Measurements from ENCODE around the gene TCERG1L.

Gene TCERG1L

DNA sequence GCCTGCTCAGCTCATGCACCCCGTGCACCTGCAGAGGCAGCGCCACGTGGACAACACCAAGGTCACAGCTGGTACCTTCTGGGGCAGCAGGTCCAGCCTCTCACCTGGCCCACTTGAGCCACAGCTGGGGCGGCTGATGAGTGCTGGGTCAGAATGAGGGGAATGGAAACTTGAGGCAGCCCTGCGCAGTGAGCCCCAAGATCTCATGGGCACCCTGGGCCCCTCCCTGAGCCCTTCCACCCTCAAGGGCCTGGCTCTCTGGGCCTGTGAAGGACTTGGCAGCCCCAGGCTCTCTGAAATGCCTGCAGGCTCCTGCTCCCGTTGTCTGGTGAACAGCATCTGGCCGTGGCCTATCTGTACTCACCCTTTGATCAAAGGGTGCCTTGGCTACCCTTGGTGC lies 112.7 kb downstream of the TCERG1L start:
- H3K9me3 Mint-ChIP-seq: no peaks in the 10 kb centered on the region
- no peak overlapping the region for H3K27ac Mint-ChIP-seq
- no peaks in the 10 kb centered on the region for H3K4me1 Mint-ChIP-seq (ENCODE audit: low read depth)
- no peak overlapping the region for H3K4me3 Mint-ChIP-seq
- no peaks in the 10 kb centered on the region for H3K36me3 Mint-ChIP-seq (ENCODE audit: low read depth)
- peaks cover 5% of the 10 kb centered on the region for H3K27me3 Mint-ChIP-seq (ENCODE audit: low read depth)

DNA sequence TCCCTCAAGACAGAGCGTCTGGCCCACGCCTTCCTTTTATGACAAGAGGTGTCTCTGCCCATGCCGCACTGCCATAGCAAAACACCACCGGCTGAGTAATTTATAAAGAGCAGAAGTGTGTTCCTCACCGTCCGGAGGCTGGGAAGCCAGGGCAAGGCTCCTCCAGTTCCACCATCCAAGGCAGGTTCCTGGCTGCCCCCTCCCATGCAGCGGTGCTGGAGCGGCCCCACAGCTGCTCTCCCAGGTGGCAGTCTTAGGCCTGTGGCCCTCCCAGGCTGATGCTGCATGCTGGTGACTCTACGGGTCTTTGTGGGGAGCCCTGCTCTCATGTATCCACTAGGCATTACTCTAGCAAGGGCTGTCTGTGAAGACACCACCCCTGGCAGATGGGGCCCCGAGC lies 113.1 kb downstream of the TCERG1L start:
- no peaks in the 10 kb centered on the region for H3K9me3 Mint-ChIP-seq
- H3K4me1 Mint-ChIP-seq (ENCODE audit: low read depth): no peaks in the 10 kb centered on the region
- H3K27me3 Mint-ChIP-seq (ENCODE audit: low read depth): peaks cover 5% of the 10 kb centered on the region
- no peak overlapping the region for H3K27ac Mint-ChIP-seq
- no peaks in the 10 kb centered on the region for H3K36me3 Mint-ChIP-seq (ENCODE audit: low read depth)
- H3K4me3 Mint-ChIP-seq: no peak overlapping the region

DNA sequence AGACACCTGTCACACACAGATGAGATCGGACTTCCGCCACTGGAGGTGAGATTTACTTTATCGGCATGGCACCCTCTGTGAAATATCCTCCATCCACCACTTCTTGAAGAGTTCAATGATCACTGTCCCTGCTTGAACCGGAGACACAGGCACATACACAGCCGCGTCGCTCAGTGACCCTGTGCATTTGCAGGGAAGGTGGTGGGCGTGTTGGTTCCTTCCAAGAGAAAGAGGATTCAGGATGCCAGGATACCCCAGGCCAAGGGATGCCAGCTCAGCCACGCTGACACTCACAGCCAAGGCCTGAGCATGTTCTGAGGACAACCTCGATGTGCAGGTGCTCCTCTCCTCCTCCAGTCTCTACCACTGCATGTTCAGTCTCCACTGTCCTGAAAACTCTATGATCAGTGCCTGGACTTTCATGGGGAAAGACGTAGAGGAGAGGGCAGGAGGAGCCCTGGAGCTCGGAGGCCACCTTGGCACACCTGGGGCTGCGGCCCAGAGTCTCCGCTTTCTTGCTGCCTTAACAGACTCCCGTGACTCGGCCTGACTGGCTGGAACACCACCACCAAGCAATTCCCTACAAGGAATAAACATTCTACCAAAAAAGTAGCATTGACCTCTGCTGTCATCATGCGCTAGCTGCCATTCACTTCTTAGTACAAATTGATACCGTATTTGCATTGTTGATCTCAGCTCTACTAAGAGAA lies 115.2 kb downstream of the TCERG1L start:
- Mint-ChIP-seq H3K4me3 (no peak overlapping the region), H3K4me1 (ENCODE audit: low read depth) (no peaks in the 10 kb centered on the region), H3K9me3 (no peaks in the 10 kb centered on the region), H3K36me3 (ENCODE audit: low read depth) (no peaks in the 10 kb centered on the region), H3K27ac (no peak overlapping the region), H3K27me3 (ENCODE audit: low read depth) (peaks cover 5% of the 10 kb centered on the region)

DNA sequence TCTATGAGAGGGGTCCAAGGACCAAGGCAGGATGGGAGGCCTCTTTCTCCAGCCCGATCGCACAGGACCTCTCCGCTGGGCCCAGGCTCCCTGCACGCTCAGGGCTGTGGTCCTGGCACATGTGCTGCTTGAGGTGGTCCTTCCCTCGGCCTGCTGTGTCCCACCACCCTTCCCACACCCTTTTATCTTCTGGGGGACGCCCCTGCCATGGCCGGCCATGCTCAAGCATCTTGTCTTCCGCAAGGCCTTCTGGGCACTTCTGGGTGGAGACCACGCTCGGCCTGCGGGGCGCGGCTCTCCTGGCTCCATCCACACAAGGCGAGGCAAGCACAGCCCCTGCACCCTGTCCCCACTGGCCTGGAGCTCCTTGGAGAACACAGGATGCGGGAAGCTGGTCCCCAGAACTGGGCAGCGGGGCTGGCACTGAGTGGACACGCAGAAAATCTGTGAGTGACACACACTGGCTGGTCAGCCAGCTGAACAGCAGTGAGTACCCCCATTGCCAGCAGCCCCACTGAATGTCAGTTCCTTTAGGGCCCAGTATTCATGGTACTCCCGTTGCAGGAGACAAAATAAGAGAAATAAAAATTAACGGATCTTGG lies 115.9 kb downstream of the TCERG1L start:
- H3K4me1 Mint-ChIP-seq (ENCODE audit: low read depth): no peaks in the 10 kb centered on the region

DNA sequence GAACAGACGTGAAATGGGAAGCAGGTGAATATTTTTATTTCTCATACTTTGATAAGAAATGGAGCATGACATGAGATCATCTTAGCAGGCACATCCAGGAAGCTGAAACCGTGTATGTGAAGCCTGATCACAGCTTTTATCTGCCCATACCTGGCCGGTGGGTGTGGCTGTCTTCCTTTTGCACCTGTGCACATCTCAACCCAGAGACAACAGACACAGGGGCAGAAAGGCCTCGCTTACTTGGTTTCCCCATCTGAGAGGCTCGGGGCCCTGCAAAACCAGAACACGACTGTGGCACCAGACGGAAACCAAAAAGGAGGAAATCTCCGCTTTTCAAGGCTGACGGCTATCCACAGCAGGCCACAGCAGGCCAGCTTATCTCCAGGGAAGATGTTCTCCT lies 116.4 kb downstream of the TCERG1L start:
- no peaks in the 10 kb centered on the region for H3K9me3 Mint-ChIP-seq
- no peaks in the 10 kb centered on the region for H3K4me1 Mint-ChIP-seq (ENCODE audit: low read depth)
- no peak overlapping the region for H3K27ac Mint-ChIP-seq
- peaks cover 5% of the 10 kb centered on the region for H3K27me3 Mint-ChIP-seq (ENCODE audit: low read depth)
- no peaks in the 10 kb centered on the region for H3K36me3 Mint-ChIP-seq (ENCODE audit: low read depth)
- H3K4me3 Mint-ChIP-seq: no peak overlapping the region

More for the DNA sequence above, 115.9 kb downstream of the TCERG1L start:
- H3K27ac Mint-ChIP-seq: no peak overlapping the region
- no peaks in the 10 kb centered on the region for H3K36me3 Mint-ChIP-seq (ENCODE audit: low read depth)
- no peak overlapping the region for H3K4me3 Mint-ChIP-seq
- H3K9me3 Mint-ChIP-seq: no peaks in the 10 kb centered on the region
- peaks cover 5% of the 10 kb centered on the region for H3K27me3 Mint-ChIP-seq (ENCODE audit: low read depth)

DNA sequence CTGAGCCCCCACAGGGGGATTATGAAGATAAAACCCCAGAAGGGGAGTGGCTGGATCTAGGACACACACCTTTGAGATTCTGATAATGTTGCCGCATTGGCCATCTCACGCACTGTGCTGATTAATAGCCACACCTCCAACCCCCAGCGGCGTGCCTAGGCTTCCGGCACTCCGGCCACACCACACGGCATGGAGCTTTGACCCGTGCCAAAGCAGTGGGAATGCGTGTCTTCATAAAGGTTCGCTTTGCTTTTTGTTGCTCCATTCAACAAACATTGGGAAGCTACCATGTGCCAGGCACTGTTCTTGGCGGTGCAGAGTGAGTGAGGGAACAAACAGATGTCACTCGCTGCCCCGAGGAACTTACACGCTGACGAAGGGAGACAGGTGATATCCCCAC lies 117.6 kb downstream of the TCERG1L start:
- no peaks in the 10 kb centered on the region for H3K27me3 Mint-ChIP-seq (ENCODE audit: low read depth)
- no peaks in the 10 kb centered on the region for H3K4me1 Mint-ChIP-seq (ENCODE audit: low read depth)
- no peaks in the 10 kb centered on the region for H3K9me3 Mint-ChIP-seq
- H3K36me3 Mint-ChIP-seq (ENCODE audit: low read depth): no peaks in the 10 kb centered on the region
- no peak overlapping the region for H3K27ac Mint-ChIP-seq
- no peak overlapping the region for H3K4me3 Mint-ChIP-seq

DNA sequence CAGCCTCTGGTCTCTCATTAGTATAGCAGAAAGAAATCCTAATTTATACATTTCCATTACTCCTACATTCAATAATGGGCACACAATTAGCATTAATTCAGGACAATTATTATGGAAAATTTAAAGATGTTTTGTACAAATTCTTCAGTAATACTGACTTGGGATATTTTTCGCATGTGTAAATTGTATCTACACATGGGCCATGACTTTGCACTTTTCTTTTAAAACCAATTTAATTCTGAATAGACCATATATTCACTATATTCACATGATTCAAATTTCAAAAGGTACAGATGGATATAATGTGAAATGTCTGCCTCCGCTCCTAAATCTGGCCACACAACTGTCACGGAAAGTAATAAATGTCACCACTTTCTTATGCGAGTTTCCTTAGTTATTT lies 123.0 kb downstream of the TCERG1L start:
- Mint-ChIP-seq H3K36me3 (ENCODE audit: low read depth) (no peaks in the 10 kb centered on the region), H3K9me3 (no peaks in the 10 kb centered on the region), H3K27ac (no peak overlapping the region), H3K27me3 (ENCODE audit: low read depth) (no peaks in the 10 kb centered on the region), H3K4me3 (no peak overlapping the region), H3K4me1 (ENCODE audit: low read depth) (no peaks in the 10 kb centered on the region)

DNA sequence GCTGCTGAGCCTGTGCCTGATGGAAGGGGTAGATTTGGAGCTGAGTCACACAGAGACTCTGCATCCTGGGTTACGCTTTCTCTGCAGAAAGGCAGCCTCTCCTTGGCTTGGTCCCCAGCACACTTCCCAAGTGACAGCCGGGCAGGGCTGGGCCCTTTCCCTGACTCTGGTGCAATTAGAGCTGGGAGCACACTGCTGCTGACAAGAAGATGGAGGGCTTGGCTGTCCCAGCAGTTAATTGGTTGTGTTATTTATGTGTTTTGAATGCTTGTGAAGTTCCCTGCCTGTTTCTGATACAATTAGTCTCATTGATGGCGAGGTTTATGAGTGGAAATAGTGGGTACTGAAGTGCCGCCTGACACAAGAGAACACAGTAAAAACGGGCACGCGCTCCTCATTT lies 123.6 kb downstream of the TCERG1L start:
- Mint-ChIP-seq H3K36me3 (ENCODE audit: low read depth) (no peaks in the 10 kb centered on the region), H3K27me3 (ENCODE audit: low read depth) (no peaks in the 10 kb centered on the region), H3K27ac (no peak overlapping the region), H3K4me3 (no peak overlapping the region), H3K4me1 (ENCODE audit: low read depth) (no peaks in the 10 kb centered on the region), H3K9me3 (no peaks in the 10 kb centered on the region)

DNA sequence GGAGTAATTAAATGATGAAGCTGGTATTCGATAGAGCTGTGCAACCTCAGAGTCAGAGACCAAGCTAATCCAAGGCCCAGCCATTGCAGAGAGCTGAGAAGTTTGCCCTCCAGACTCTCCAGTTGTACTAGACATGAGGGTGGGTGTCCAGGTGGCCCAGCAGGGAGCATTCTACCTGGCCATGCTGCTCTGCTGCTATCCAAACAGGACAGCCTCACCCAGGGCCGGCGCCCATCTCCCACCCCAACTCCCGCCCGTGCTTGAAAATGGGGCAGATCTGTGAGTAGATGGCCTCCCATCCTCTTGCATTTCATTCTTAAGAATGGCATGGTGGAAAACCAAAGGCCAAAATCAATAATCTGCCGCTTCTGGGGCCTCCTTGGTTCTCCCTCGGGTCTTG lies 124.2 kb downstream of the TCERG1L start:
- H3K36me3 Mint-ChIP-seq (ENCODE audit: low read depth): no peaks in the 10 kb centered on the region
- no peaks in the 10 kb centered on the region for H3K9me3 Mint-ChIP-seq
- no peak overlapping the region for H3K27ac Mint-ChIP-seq
- H3K27me3 Mint-ChIP-seq (ENCODE audit: low read depth): no peaks in the 10 kb centered on the region
- H3K4me1 Mint-ChIP-seq (ENCODE audit: low read depth): no peaks in the 10 kb centered on the region
- H3K4me3 Mint-ChIP-seq: no peak overlapping the region

DNA sequence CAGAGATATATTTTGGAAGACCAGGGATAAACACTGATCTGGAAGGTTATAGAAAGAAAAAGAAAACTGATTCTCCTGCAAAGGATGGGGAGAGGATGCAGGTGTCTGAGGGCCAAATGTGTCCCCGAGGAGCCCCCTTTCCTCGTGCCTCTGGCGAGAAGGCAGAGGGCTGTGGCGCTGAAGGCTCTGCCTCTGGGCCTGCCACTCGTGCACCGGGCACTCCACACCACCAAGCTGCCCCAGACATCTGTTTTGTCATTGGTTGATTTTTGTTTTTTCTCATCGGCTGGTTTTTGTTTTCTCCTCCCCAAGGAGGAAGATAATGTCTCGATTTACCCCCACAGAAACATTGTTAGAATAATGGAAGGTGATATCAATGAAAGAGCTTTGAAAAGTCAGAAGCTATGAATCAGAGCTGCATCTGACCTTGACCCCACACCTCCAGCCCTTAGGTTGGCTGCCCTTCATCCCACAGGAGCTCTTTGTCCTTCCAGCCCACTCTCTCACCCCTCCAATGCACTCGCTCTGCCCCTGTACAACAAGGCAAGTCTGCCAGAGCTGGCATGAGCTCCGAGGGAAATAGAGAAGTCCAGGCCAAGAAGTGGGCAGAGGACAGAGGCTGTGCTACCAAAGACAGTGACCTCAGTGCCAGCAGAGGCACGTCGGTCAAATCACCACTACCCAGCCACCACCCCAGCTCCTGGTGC lies 124.8 kb downstream of the TCERG1L start:
- Mint-ChIP-seq H3K4me1 (ENCODE audit: low read depth) (no peaks in the 10 kb centered on the region), H3K27me3 (ENCODE audit: low read depth) (no peaks in the 10 kb centered on the region), H3K36me3 (ENCODE audit: low read depth) (no peaks in the 10 kb centered on the region), H3K4me3 (no peak overlapping the region), H3K27ac (no peak overlapping the region), H3K9me3 (no peaks in the 10 kb centered on the region)

DNA sequence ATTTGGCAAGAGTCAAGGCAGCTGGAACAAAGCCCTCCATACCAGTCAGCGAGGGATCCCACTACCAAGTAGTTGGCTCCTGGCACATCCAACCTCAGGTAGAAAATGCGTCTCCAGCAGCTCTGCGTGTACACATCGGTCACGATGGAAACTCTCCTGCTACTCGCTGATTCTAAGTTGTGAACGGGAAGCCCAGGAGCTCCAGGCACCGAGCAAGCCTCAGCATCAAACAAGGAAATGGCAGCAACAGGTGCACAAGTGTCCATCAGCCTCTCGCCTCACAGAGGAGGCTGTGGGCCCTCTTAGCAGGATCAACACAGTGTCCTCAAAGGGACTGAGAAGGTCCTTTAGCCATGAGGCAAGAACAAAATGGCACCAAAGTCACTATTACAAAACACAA lies 127.0 kb downstream of the TCERG1L start:
- Mint-ChIP-seq H3K36me3 (ENCODE audit: low read depth) (no peaks in the 10 kb centered on the region), H3K9me3 (no peaks in the 10 kb centered on the region), H3K4me1 (ENCODE audit: low read depth) (no peaks in the 10 kb centered on the region)

DNA sequence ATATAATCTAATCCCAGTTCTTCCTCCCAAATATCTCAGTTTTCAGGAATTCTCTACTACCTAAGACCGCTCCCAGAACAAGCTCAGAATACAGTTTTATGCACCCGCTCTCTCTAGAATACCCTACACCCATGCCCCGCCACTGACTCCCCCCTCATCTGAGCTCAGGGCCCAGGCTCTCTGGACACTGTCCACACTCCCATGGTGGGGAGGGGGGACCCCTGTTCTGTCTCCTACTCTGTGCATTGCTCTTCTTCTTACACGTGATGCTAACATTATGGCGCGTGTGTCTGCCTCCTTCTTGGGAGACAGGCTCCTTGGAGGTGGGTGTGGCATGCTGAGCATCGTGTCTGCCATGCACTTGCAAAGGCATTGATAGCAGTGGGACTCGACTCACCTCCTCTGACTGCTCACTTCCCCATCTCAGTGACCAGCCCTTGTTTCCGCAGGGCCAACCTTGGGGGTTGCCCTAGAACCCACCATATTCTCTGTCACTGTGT lies 127.9 kb downstream of the TCERG1L start:
- Mint-ChIP-seq H3K27ac (no peak overlapping the region), H3K36me3 (ENCODE audit: low read depth) (no peaks in the 10 kb centered on the region), H3K27me3 (ENCODE audit: low read depth) (no peaks in the 10 kb centered on the region), H3K4me3 (no peak overlapping the region), H3K9me3 (no peaks in the 10 kb centered on the region), H3K4me1 (ENCODE audit: low read depth) (no peaks in the 10 kb centered on the region)

More for the DNA sequence above, 127.0 kb downstream of the TCERG1L start:
- Mint-ChIP-seq H3K4me3 (no peak overlapping the region), H3K27me3 (ENCODE audit: low read depth) (no peaks in the 10 kb centered on the region), H3K27ac (no peak overlapping the region)

DNA sequence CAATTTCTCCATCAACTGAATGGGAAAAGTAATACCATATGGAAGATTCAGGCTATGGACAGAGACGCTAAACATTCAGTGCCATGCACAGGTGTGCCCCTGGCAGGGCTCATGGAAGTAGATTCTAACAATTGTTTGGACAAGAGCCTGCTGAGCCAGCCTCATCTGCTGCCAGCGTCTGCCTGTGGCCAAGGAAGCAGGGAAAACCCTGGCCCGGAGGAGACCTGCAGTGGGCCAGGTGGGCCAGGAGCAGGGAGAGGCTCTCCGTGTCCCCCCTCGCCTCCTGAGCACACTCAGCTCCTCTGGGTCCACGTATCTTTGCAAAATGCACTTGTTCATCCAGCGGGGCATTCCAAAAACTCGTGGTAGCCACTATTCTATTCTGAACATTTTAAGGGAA lies 130.1 kb downstream of the TCERG1L start:
- no peak overlapping the region for H3K4me3 Mint-ChIP-seq
- no peaks in the 10 kb centered on the region for H3K27me3 Mint-ChIP-seq (ENCODE audit: low read depth)
- no peaks in the 10 kb centered on the region for H3K9me3 Mint-ChIP-seq
- no peaks in the 10 kb centered on the region for H3K4me1 Mint-ChIP-seq (ENCODE audit: low read depth)
- no peaks in the 10 kb centered on the region for H3K36me3 Mint-ChIP-seq (ENCODE audit: low read depth)
- H3K27ac Mint-ChIP-seq: no peak overlapping the region

DNA sequence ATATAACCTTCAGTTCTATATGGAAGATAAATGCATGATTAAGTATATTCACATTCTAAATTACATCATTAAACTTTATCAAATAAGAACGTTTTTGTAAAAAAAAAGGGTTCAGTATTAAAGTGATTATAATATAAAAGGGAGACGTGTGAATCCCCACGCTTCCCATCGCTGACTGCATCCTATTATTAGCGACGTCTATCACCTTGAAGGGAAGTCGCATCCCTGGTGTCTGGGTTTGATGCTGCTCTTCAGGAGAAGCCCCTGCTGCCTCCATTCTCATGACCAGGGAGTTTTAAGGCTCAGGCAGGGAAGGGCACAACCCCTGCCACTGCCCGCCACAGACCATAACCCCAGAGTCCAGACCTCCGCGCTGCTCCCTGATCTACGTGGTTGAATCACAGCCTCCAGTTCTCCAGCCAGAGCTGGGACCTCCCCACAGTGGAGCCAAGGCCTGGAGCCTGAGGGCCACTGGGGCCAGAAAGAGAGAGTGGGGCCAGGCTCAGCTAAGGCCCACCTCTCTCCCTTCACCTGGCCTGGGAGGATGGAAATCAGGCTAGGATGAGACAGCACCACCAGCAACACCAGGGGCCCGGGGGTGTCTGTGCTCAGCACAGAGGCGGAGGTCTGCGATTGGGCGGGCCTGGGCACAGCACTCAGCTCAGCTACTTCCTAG lies 130.6 kb downstream of the TCERG1L start:
- H3K4me1 Mint-ChIP-seq (ENCODE audit: low read depth): no peaks in the 10 kb centered on the region
- no peaks in the 10 kb centered on the region for H3K27me3 Mint-ChIP-seq (ENCODE audit: low read depth)
- H3K9me3 Mint-ChIP-seq: no peaks in the 10 kb centered on the region
- H3K27ac Mint-ChIP-seq: no peak overlapping the region
- H3K4me3 Mint-ChIP-seq: no peak overlapping the region
- no peaks in the 10 kb centered on the region for H3K36me3 Mint-ChIP-seq (ENCODE audit: low read depth)
